CD4-positive, alpha-beta T cell treated with Interleukin-15 for 1 hour (primary cell): ENCODE results near the gene STRIP1.

ENCODE experiments used
- DNase-seq: peaks from one replicate; pipeline ENCODE4 v3.0.0-alpha.2; 2020

The STRIP1 gene

GRCh38 chr1:110098222-110099026, 64.0 kb downstream of the STRIP1 start:
- DNase-seq = no peak

GRCh38 chr1:110100335-110100734, 65.9 kb downstream of the STRIP1 start:
- no peak for DNase-seq

GRCh38 chr1:110102081-110102480, 67.7 kb downstream of the STRIP1 start:
- no peak for DNase-seq
